Ovary (tissue), 9 donors: ENCODE measurements around the gene MAN1C1. TPM values are rescaled to one million over a fixed set of nuclear protein-coding genes. Genes with fewer than 3 reads are reported as not detected.

Experiments
- DNase-seq, 5 donors: peaks; one replicate each; pipeline ENCODE4 v3.0.0-alpha.2; 2019 to 2020
- H3K27ac ChIP-seq, 2 donors: fragments of 200-600 bp; one replicate each; pipeline versions ENCODE4 v1.5.1 to v1.8.0; 2019 to 2022
- H3K27me3 ChIP-seq: fragments of 200-600 bp; one replicate; pipeline ENCODE4 v1.8.0; 2022
- H3K36me3 ChIP-seq: fragments of 200-600 bp; sonication (generic); one replicate; pipeline ENCODE4 v1.5.1; 2019
- H3K4me1 ChIP-seq: one replicate; pipeline ENCODE4 v1.8.1; 2013; ENCODE audit warnings: mild to moderate bottlenecking, moderate library complexity; ENCODE audit not compliant: insufficient read depth
- H3K4me3 ChIP-seq: fragments of 200-600 bp; sonication (generic); one replicate; pipeline ENCODE4 v1.5.1; 2017
- H3K9me3 ChIP-seq, 2 donors: fragments of 200-600 bp in 1 of 2; sonication (generic) in 1 of 2; one replicate each; pipeline versions ENCODE4 v1.5.1 to v1.8.1; 2013 to 2019; ENCODE audit warnings: mild to moderate bottlenecking in 1 of 2, moderate library complexity in 1 of 2
- EP300 ChIP-seq: sonication (generic); formaldehyde crosslinking; IDR thresholded peaks from one replicate; pipeline ENCODE4 v1.6.1; 2017; ENCODE audit warnings: antibody characterized with exemption
- POLR2A ChIP-seq: fragments of 450-650 bp; IDR thresholded peaks from one replicate; pipeline ENCODE4 v1.6.1; 2017; ENCODE audit warnings: antibody characterized with exemption, mild to moderate bottlenecking, moderate library complexity
- WGBS, 3 donors: extraction: QIAGEN DNeasy Blood & Tissue Kit in 1 of 3; methylation state at CpG; one replicate each; pipeline versions ENCODE4 v1.1.5 to v1.1.7; 2013 to 2017; 5-methylcytosine and 5-hydroxymethylcytosine counted together
- intact Hi-C, 4 donors: fragments of 100-400 bp; cut with DNase I; formaldehyde crosslinking; loops; one replicate each; pipeline versions ENCODE4 v1.11.0 to v1.15.1; 2022 to 2023
- polyA plus RNA-seq, 2 donors: library from polyadenylated mRNA; stranded (reverse); fragments of 200-250 nt in 1 of 2; fragments of 350-450 nt in 1 of 2; fragmentation: Illumina TruSeq in 1 of 2; extraction: RNeasy Lipid Tissue Mini Kit (QIAGEN cat#74804) in 1 of 2; gene quantifications; one replicate each; pipeline ENCODE4 v1.2.3, GENCODE V29; 2013 to 2014
- total RNA-seq, 7 donors: library from RNA; depleted of rRNA in 2 of 7; stranded (reverse); fragments of >200 nt in 2 of 7; fragmentation: NEBNext Ultra II Directional in 3 of 7; extraction: Animal tissue kit (Norgen Biotek cat#: 25700) in 3 of 7; gene quantifications; one replicate each; pipeline versions ENCODE4 v1.1.0 to v1.2.4, GENCODE V29; 2016 to 2023
- TF ChIP-seq, protein P1 (sequence below), 3 donors: fragments of 450-650 bp in 2 of 3; fragments of 200-600 bp in 1 of 3; IDR thresholded peaks; one replicate each; pipeline versions ENCODE4 v1.5.1 to v1.8.0; 2016 to 2022; ENCODE audit warnings: antibody characterized with exemption in 3 of 3, mild to moderate bottlenecking in 1 of 3
- donor health status: DM: no; HTN: no; CAD: no; lungs with moderate emphysema.
- donor health status: DM: no; HTN: no; CAD: no.
- donor health status: Bipolar disorder and iron deficiency.
- donor health status: DM: yes; HTN: yes; CAD: no.
- donor health status: DM: no; HTN: no; CAD: no.
- donor health status: DM: yes; HTN: yes; CAD: no.

MAN1C1 gene
- total and polyA plus RNA-seq, 9 donors, result 18.0 to 59.2 (median 33.1) TPM

- peak in 1 of 5 donors; percentile 23 for DNase-seq
- TF ChIP-seq, protein P1, sequence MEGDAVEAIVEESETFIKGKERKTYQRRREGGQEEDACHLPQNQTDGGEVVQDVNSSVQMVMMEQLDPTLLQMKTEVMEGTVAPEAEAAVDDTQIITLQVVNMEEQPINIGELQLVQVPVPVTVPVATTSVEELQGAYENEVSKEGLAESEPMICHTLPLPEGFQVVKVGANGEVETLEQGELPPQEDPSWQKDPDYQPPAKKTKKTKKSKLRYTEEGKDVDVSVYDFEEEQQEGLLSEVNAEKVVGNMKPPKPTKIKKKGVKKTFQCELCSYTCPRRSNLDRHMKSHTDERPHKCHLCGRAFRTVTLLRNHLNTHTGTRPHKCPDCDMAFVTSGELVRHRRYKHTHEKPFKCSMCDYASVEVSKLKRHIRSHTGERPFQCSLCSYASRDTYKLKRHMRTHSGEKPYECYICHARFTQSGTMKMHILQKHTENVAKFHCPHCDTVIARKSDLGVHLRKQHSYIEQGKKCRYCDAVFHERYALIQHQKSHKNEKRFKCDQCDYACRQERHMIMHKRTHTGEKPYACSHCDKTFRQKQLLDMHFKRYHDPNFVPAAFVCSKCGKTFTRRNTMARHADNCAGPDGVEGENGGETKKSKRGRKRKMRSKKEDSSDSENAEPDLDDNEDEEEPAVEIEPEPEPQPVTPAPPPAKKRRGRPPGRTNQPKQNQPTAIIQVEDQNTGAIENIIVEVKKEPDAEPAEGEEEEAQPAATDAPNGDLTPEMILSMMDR (IDR thresholded peaks at IDR 0.05), result no peak
- no peak for TF ChIP-seq POLR2A
- no peak for TF ChIP-seq EP300
- 96 to 99% (median 97%) methylated on average over 4 of the region's 4 CpGs for WGBS, 3 donors
- no peaks in the 10 kb centered on the region for H3K9me3 ChIP-seq
- H3K4me3 ChIP-seq, result no peak overlapping the region
- no peaks in the 10 kb centered on the region for H3K27me3 ChIP-seq
- intact Hi-C loops, result no loop called here
- peaks cover 16% of the 10 kb centered on the region for H3K4me1 ChIP-seq
- peak overlapping the region in 1 of 2 donors; percentile 41 for H3K27ac ChIP-seq
- no peaks in the 10 kb centered on the region for H3K36me3 ChIP-seq
These were observed 112.5 kb downstream of the MAN1C1 start for GRCh38 chr1:25729045-25729444.

DNA sequence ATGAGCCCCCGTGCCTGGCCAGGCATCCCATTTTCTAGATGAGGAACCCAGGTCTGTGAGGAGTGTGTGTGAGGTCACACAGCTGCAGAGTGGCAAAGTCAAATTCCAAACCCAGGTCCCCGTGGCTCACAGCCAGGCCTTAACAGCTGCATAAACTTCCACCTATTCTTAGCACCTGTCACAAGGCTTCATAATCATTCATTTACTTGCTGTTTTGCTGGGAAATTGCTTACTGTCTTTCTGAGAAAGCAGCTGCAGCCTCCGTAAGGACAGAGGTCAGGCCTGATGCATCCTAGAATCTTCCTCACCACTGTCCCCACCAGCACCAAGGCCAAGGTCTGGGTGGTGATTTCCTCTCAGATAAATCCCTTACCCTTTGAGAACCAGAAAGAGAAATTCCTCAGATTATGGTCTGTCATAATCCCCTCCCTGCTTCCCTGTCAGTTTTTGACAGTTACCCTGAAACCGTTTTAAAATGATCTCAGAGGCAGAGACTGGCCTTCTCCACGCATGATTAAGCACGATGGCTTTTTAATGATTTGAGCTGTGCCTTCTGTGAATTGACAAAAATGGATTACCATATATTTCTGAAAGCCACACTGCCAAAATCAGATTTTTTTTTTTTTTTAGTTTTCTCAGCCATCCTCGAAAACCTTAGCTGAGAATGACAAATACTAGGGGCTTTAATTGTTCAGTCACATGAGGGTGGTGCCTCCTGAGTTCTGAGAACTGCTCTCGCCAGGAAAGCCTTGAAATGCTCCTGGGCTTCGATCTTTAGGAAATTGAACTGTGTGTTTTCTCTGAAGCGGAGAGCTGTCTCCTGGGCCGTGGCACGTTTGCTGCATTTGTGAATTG is 113.4 kb downstream of the MAN1C1 start:
- Histone ChIP-seq H3K9me3 (no peaks in the 10 kb centered on the region), H3K4me1 (peaks cover 16% of the 10 kb centered on the region), H3K4me3 (no peak overlapping the region), H3K27ac (no peak overlapping the region), H3K36me3 (no peaks in the 10 kb centered on the region), H3K27me3 (no peaks in the 10 kb centered on the region)
- no peak for TF ChIP-seq POLR2A
- TF ChIP-seq, protein P1 (IDR thresholded peaks at IDR 0.05), result no peak
- no peak for TF ChIP-seq EP300
- 86 to 89% (median 86%) methylated on average over 12 of the region's 12 CpGs for WGBS, 3 donors
- DNase-seq, result no peak
- intact Hi-C loops, result no loop called here

GRCh38 chr1:25731148-25731547 is 114.6 kb downstream of the MAN1C1 start:
- H3K27ac ChIP-seq, result no peak overlapping the region
- DNase-seq, result peak in 1 of 5 donors; percentile 9
- H3K9me3 ChIP-seq, result no peaks in the 10 kb centered on the region
- no peaks in the 10 kb centered on the region for H3K27me3 ChIP-seq
- peaks cover 16% of the 10 kb centered on the region for H3K4me1 ChIP-seq
- no peaks in the 10 kb centered on the region for H3K36me3 ChIP-seq
- intact Hi-C loops, result no loop called here
- H3K4me3 ChIP-seq, result no peak overlapping the region
- WGBS, 3 donors, result 96 to 97% (median 97%) methylated on average over 5 of the region's 5 CpGs
- TF ChIP-seq POLR2A (no peak), EP300 (no peak)
- TF ChIP-seq, protein P1 (IDR thresholded peaks at IDR 0.05), result no peak

- no peaks in the 10 kb centered on the region for H3K36me3 ChIP-seq
- no peak overlapping the region for H3K27ac ChIP-seq
- intact Hi-C loops, result no loop called here
- WGBS, 3 donors, result 92 to 95% (median 92%) methylated on average over 4 of the region's 4 CpGs
- no peaks in the 10 kb centered on the region for H3K9me3 ChIP-seq
- H3K4me3 ChIP-seq, result no peak overlapping the region
- DNase-seq, result peak in 1 of 5 donors; percentile 10
- no peaks in the 10 kb centered on the region for H3K27me3 ChIP-seq
- H3K4me1 ChIP-seq, result peaks cover 16% of the 10 kb centered on the region
- TF ChIP-seq POLR2A, result no peak
- no peak for TF ChIP-seq EP300
- TF ChIP-seq, protein P1 (IDR thresholded peaks at IDR 0.05), result no peak
These were observed 115.2 kb downstream of the MAN1C1 start for GRCh38 chr1:25731626-25732370.
